GM13976 (cell line): ENCODE results near the gene DYNLT1.
"Not testable (repeated sequence)": the region's sequence is repeated elsewhere in the genome, so short reads cannot be mapped to it uniquely, and the experiment has no call there.

ENCODE experiments used
- DNase-seq: peaks from one replicate; pipeline ENCODE4 v3.0.0; 2012; ENCODE audit warnings: low spot score
- CTCF ChIP-seq: IDR thresholded peaks from 2 replicates; pipeline ENCODE4 v1.5.1; 2012; ENCODE audit warnings: borderline replicate concordance, mild to moderate bottlenecking; ENCODE audit not compliant: insufficient read depth; ENCODE audit errors: extremely low read depth, missing control alignments, control extremely low read depth
- in situ Hi-C: fragments of 300-500 bp; cut with MboI; formaldehyde crosslinking; loops from one replicate; pipeline ENCODE4 v1.12.0; 2022; ENCODE audit warnings: low sequenced_read_pairs, mixed read lengths, inconsistent platforms; ENCODE audit not compliant: unreplicated experiment

The DYNLT1 gene

DNA sequence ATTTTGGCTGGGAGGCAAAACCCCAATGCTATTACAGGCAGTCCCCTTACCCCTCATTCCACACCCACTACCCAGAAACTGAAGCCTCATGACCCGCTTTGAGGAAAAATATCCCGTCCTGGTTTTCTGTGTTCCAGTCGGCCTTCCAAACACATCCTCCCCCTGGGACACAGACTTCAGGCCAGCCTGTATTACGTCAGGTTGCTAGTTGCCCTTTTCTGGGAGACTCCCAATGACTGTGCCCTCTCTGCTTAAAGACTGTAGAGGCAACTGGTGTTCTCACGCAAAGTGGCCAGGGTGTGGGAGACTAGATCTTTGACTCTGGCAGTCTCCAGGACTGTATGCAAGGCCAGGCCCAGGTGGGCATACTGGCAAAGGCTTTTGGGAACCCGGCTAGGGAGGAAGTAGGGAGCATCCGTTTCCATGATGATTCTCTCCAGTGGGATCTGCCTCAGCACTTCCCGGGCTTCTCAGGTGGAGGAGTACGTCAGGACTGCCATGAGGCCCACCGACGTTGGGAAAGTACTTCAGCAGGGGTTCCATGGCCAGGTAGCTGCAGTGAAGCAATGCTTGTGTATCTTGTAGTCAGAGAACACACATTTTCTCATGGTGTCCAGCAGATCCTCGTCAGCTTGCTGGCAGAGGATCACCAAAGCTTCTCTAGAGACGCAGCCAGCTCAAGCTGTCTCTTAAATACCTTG lies 34.9 kb downstream of the DYNLT1 start:
- DNase-seq: no peak
- TF ChIP-seq CTCF: no peak
- in situ Hi-C loops: loop anchor here (10.0 kb wide), 1 partner anchor 385 kb away; no protein-coding TSS in a partner anchor

- DNase-seq: no peak
- TF ChIP-seq CTCF: no peak
- in situ Hi-C loops: loop anchor here (10.0 kb wide), 1 partner anchor 383 kb away; no protein-coding TSS in a partner anchor
Measured at GRCh38 chr6:158608221-158608620, 36.3 kb downstream of the DYNLT1 start.

- in situ Hi-C loops: loop anchor here (10.0 kb wide), 1 partner anchor 383 kb away; no protein-coding TSS in a partner anchor
- DNase-seq: no peak
Measured at GRCh38 chr6:158607411-158608170, 37.0 kb downstream of the DYNLT1 start.

GRCh38 chr6:158606935-158607334 lies 37.6 kb downstream of the DYNLT1 start:
- in situ Hi-C loops: loop anchor here (10.0 kb wide), 1 partner anchor 382 kb away; no protein-coding TSS in a partner anchor
- no peak for TF ChIP-seq CTCF
- no peak for DNase-seq

More at GRCh38 chr6:158607411-158608170, 37.0 kb downstream of the DYNLT1 start:
- no peak for TF ChIP-seq CTCF

- not testable (repeated sequence) for DNase-seq
- in situ Hi-C loops: loop anchor here (10.0 kb wide), 1 partner anchor 381 kb away; no protein-coding TSS in a partner anchor
Measured at GRCh38 chr6:158606011-158606410, 38.5 kb downstream of the DYNLT1 start.

DNA sequence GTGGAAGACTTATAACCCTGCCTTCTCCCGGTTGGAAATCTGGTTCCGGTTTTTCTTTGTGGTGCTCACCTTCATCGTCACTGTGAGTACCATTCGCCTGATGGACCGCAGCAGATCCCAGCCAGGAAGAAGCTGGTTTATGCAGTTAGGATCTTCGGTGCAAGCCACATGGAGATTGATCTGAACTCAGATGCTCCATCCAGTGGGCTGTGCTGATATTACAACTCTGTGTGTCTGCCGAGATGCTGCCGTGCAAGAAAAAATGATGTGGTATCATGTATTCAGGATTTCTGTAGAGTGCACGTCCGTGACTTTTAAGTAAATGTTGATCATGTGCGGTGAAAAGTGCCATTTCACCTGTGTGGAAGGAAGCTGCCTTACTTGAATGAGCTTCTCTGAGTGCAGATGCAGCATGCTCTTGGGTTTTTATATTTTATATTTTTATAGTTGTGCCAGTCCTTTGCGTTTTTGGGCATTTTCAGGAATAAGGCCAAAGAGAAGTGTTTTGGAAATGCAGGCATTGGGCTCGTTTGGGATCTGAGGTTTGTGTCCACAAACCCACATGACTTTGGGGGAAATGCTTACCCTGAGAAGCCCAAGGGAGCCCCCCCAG lies 39.2 kb downstream of the DYNLT1 start:
- in situ Hi-C loops: loop anchor here (10.0 kb wide), 1 partner anchor 381 kb away; no protein-coding TSS in a partner anchor
- DNase-seq: peak; percentile 78
- TF ChIP-seq CTCF: peak; percentile 65
